ENCODE data around the gene MPDZ. TPM values are rescaled to one million over a fixed set of nuclear protein-coding genes. Genes with fewer than 3 reads are reported as not detected.

The MPDZ gene
- total RNA-seq, 1 experiment from 2014 or later = 46.7 TPM

- Histone ChIP-seq H2BK15ac (ENCODE audit: low read depth, low read length) (no peak overlapping the region), H3K23me2 (ENCODE audit: insufficient read length, low read depth, low read length, poor library complexity, severe bottlenecking) (no peaks in the 10 kb centered on the region), H3K23ac (ENCODE audit: insufficient read length, low read depth, low read length) (no peak overlapping the region), H2BK20ac (ENCODE audit: low read depth, low read length, poor library complexity, severe bottlenecking) (no peak overlapping the region), H4K91ac (ENCODE audit: insufficient read length, low read depth, low read length) (no peak overlapping the region), H3K79me1 (ENCODE audit: insufficient read depth, low read depth, low read length, poor library complexity, severe bottlenecking) (no peaks in the 10 kb centered on the region), H3K14ac (ENCODE audit: insufficient read depth, low read length) (no peak overlapping the region), H3K4me1 (ENCODE audit: insufficient read depth, low read length) (no peaks in the 10 kb centered on the region), H3K27ac (ENCODE audit: insufficient read length, low read depth, low read length) (no peak overlapping the region), H3K9ac (ENCODE audit: extremely low read depth, insufficient read length, low read length) (no peak overlapping the region), H3K4ac (ENCODE audit: low read depth, low read length) (no peak overlapping the region), H2BK5ac (ENCODE audit: insufficient read length, low read length) (no peak overlapping the region), H2BK12ac (ENCODE audit: insufficient read length, low read depth, low read length) (no peak overlapping the region), H3K56ac (ENCODE audit: insufficient read length, low read depth, low read length) (no peak overlapping the region), H4K8ac (replicated peaks; ENCODE audit: insufficient read length, low read depth, low read length) (no peak overlapping the region), H3K27me3 (ENCODE audit: insufficient read depth, low read length) (no peaks in the 10 kb centered on the region), H3K79me2 (ENCODE audit: insufficient read depth, low read length) (no peaks in the 10 kb centered on the region), H3K18ac (ENCODE audit: insufficient read length, low read depth, low read length) (no peak overlapping the region), H2AFZ (ENCODE audit: low read length) (no peak overlapping the region), H3K9me3 (ENCODE audit: control insufficient read depth, low read depth, low read length) (no peaks in the 10 kb centered on the region), H4K20me1 (ENCODE audit: control insufficient read depth, insufficient read depth, insufficient read length) (no peaks in the 10 kb centered on the region), H3T11ph (ENCODE audit: low read length) (no peak overlapping the region), H3K4me2 (ENCODE audit: insufficient read depth, insufficient read length, low read length) (no peak overlapping the region), H4K5ac (ENCODE audit: insufficient read length, low read depth, low read length) (no peak overlapping the region), H2BK120ac (ENCODE audit: low read depth, low read length, poor library complexity, severe bottlenecking) (no peak overlapping the region), H2AK5ac (ENCODE audit: insufficient read length, low read length) (no peak overlapping the region)
- H3K27ac Mint-ChIP-seq = no peak overlapping the region
- no peak for DNase-seq
- H3K36me3 Mint-ChIP-seq (ENCODE audit: insufficient read depth in 1 of 3, low read depth in 3 of 3) = peaks cover 2 to 17% (median 8%) of the 10 kb centered on the region in 3 experiments; a peak in 5 of 7 replicates
- no peaks in the 10 kb centered on the region for H3K9me3 Mint-ChIP-seq
- TF ChIP-seq CTCF (conservative IDR thresholded peaks at IDR 0.05) = no peak
- H3K4me3 Mint-ChIP-seq = no peak overlapping the region
- no peaks in the 10 kb centered on the region for H3K27me3 Mint-ChIP-seq (ENCODE audit: low read depth)
- H3K4me1 Mint-ChIP-seq = peaks cover 8 to 10% of the 10 kb centered on the region in 2 experiments
- no CpG with 5 or more reads among the region's 2 CpGs for WGBS (ENCODE audit: extremely low coverage, insufficient read length, low lambda C conversion rate)
These were observed 163.2 kb downstream of the MPDZ start for GRCh38 chr9:13116292-13116691.
